ENCODE data around the gene KASH5.

DNA sequence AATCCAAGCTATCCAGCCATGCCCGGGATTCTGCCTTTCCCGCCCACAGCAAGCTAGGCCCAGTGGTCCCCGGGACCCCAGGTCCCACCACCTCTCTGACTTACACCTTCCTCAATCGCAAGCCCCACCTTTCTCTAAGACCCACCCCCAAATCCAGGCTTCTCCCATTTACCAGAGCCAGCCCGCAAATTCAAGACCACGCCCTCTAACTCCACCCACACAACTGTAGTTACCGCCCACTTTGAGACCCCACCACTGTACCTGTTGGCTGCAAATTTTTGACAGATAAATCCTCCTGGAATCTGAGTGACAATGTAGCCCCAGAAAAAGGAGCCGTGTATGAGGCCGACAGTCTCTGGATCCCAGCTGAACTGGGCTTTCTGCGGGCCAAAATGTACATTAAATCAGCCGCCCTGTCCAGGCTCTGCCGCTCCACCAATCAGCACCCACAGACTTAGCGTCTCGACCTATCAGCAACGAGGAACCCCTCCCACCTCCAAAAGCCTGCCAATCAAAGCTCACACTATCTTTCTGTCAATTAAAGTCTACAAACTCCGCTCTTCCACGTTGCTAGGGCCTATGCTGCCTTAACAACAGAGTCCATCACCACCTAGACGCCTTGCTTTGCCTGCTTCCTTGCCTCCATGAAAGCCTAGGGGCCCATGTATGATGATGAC, 47.0 kb downstream of the KASH5 start:
- TF ChIP-seq, protein P1, sequence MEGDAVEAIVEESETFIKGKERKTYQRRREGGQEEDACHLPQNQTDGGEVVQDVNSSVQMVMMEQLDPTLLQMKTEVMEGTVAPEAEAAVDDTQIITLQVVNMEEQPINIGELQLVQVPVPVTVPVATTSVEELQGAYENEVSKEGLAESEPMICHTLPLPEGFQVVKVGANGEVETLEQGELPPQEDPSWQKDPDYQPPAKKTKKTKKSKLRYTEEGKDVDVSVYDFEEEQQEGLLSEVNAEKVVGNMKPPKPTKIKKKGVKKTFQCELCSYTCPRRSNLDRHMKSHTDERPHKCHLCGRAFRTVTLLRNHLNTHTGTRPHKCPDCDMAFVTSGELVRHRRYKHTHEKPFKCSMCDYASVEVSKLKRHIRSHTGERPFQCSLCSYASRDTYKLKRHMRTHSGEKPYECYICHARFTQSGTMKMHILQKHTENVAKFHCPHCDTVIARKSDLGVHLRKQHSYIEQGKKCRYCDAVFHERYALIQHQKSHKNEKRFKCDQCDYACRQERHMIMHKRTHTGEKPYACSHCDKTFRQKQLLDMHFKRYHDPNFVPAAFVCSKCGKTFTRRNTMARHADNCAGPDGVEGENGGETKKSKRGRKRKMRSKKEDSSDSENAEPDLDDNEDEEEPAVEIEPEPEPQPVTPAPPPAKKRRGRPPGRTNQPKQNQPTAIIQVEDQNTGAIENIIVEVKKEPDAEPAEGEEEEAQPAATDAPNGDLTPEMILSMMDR (IDR thresholded peaks at IDR 0.05) = no peak
- TF ChIP-seq POLR2A (IDR thresholded peaks at IDR 0.05) = no peak
